HEK293T (cell line): ENCODE results near the gene TMEM131.

Experiments used
- ELF4 ChIP-seq: fragments of 450-650 bp; IDR thresholded peaks from 2 replicates; pipeline ENCODE4 v1.6.1; 2017; ENCODE audit warnings: antibody characterized with exemption
- FOXA1 ChIP-seq: fragments of 450-650 bp; IDR thresholded peaks from 2 replicates; pipeline ENCODE4 v1.6.1; 2016; ENCODE audit warnings: mild to moderate bottlenecking
- SUZ12 ChIP-seq: fragments of 450-650 bp; IDR thresholded peaks from 2 replicates; pipeline ENCODE4 v1.6.1; 2016; ENCODE audit warnings: mild to moderate bottlenecking
- TF ChIP-seq, protein P1 (sequence below): fragments of 450-650 bp; IDR thresholded peaks from 2 replicates; pipeline ENCODE4 v1.6.1; 2016

GRCh38 chr2:97993926-97994325 is 1.8 kb downstream of the TMEM131 start:
- no peak for TF ChIP-seq ELF4
- TF ChIP-seq FOXA1 = no peak
- no peak for TF ChIP-seq SUZ12
- TF ChIP-seq, protein P1, sequence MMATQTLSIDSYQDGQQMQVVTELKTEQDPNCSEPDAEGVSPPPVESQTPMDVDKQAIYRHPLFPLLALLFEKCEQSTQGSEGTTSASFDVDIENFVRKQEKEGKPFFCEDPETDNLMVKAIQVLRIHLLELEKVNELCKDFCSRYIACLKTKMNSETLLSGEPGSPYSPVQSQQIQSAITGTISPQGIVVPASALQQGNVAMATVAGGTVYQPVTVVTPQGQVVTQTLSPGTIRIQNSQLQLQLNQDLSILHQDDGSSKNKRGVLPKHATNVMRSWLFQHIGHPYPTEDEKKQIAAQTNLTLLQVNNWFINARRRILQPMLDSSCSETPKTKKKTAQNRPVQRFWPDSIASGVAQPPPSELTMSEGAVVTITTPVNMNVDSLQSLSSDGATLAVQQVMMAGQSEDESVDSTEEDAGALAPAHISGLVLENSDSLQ = no peak
